GM23338 (cell line): ENCODE results near the gene SERPINB2. TPM values are rescaled to one million over a fixed set of nuclear protein-coding genes. Genes with fewer than 3 reads are reported as not detected.

Experiments used
- ATAC-seq: fragments of 200-7000 bp; cut with Tn5 transposase; 3 replicates; pipeline ENCODE4 v1.9.1; 2020
- DNase-seq: peaks from one replicate; pipeline ENCODE4 v3.0.0-alpha.2; 2015; ENCODE audit warnings: low spot score
- H2AFZ ChIP-seq: fragments of 200-600 bp; sonication (generic); 2 replicates; pipeline ENCODE4 v1.8.0; 2016; ENCODE audit warnings: antibody characterized with exemption, mild to moderate bottlenecking, moderate library complexity
- H3F3A ChIP-seq: fragments of 200-600 bp; sonication (generic); replicated peaks from 2 replicates; pipeline ENCODE4 v1.8.0; 2017; ENCODE audit warnings: antibody characterized with exemption, mixed run types, low read depth
- H3K27ac ChIP-seq: fragments of 200-600 bp; sonication (generic); 2 replicates; pipeline ENCODE4 v1.6.1; 2016; ENCODE audit warnings: low read depth
- H3K27me3 ChIP-seq: fragments of 200-600 bp; sonication (generic); 2 replicates; pipeline ENCODE4 v1.8.0; 2016; ENCODE audit warnings: mild to moderate bottlenecking, mixed run types, moderate library complexity; ENCODE audit not compliant: insufficient read depth
- H3K36me3 ChIP-seq: fragments of 200-600 bp; sonication (generic); 2 replicates; pipeline ENCODE4 v1.8.0; 2016; ENCODE audit warnings: mild to moderate bottlenecking; ENCODE audit not compliant: insufficient read depth
- H3K4me1 ChIP-seq: fragments of 200-600 bp; sonication (generic); 2 replicates; pipeline ENCODE4 v1.8.0; 2016; ENCODE audit warnings: mild to moderate bottlenecking, moderate library complexity; ENCODE audit not compliant: insufficient read depth
- H3K4me2 ChIP-seq: fragments of 200-600 bp; sonication (generic); 2 replicates; pipeline ENCODE4 v1.7.1; 2017; ENCODE audit warnings: mixed run types
- H3K4me3 ChIP-seq: fragments of 200-600 bp; sonication (generic); 2 replicates; pipeline ENCODE4 v1.6.1; 2016; ENCODE audit warnings: mixed run types
- H3K79me2 ChIP-seq: fragments of 200-600 bp; sonication (generic); replicated peaks from 2 replicates; pipeline ENCODE4 v1.8.0; 2017; ENCODE audit warnings: mild to moderate bottlenecking; ENCODE audit not compliant: insufficient read depth
- H3K9me2 ChIP-seq: fragments of 200-600 bp; sonication (generic); 2 replicates; pipeline ENCODE4 v1.8.0; 2017; ENCODE audit not compliant: insufficient read depth
- H4K20me1 ChIP-seq: fragments of 200-600 bp; sonication (generic); replicated peaks from 2 replicates; pipeline ENCODE4 v1.8.0; 2017; ENCODE audit warnings: mild to moderate bottlenecking; ENCODE audit not compliant: insufficient read depth
- H3K27ac Mint-ChIP-seq: 2 replicates; pipeline ENCODE4 v1.8.0; 2020; ENCODE audit warnings: inconsistent platforms, mild to moderate bottlenecking, moderate library complexity, mixed read lengths
- H3K27me3 Mint-ChIP-seq: 3 replicates; pipeline ENCODE4 v1.8.0; 2022; ENCODE audit warnings: low read depth, mild to moderate bottlenecking, moderate library complexity, mixed read lengths, inconsistent platforms; ENCODE audit not compliant: insufficient read depth, poor library complexity
- H3K36me3 Mint-ChIP-seq: 3 replicates; pipeline ENCODE4 v1.8.0; 2021; ENCODE audit warnings: low read depth, mild to moderate bottlenecking, inconsistent platforms, moderate library complexity, mixed read lengths
- H3K4me1 Mint-ChIP-seq: 3 replicates; pipeline ENCODE4 v1.8.0; 2020; ENCODE audit warnings: mild to moderate bottlenecking, inconsistent platforms, mixed read lengths
- H3K4me3 Mint-ChIP-seq: 3 replicates; pipeline ENCODE4 v1.8.0; 2021; ENCODE audit warnings: moderate library complexity, mild to moderate bottlenecking, inconsistent platforms, mixed read lengths
- H3K9me3 Mint-ChIP-seq: 3 replicates; pipeline ENCODE4 v1.8.0; 2020; ENCODE audit warnings: moderate library complexity, mild to moderate bottlenecking, inconsistent platforms, mixed read lengths
- CREB1 ChIP-seq: fragments of 250-450 bp; sonication (Bioruptor Pico); IDR thresholded peaks from 2 replicates; pipeline ENCODE4 v1.5.0; 2020; ENCODE audit warnings: low read depth, mild to moderate bottlenecking, moderate library complexity
- ETS1 ChIP-seq: IDR thresholded peaks from 2 replicates; pipeline ENCODE4 v1.6.1; 2016; ENCODE audit warnings: antibody characterized with exemption
- EZH2 ChIP-seq: fragments of 200-600 bp; sonication (generic); IDR thresholded peaks from one replicate; pipeline ENCODE4 v1.8.0; 2017; ENCODE audit warnings: antibody characterized with exemption, mild to moderate bottlenecking, low read depth; ENCODE audit not compliant: unreplicated experiment
- JUNB ChIP-seq: IDR thresholded peaks from one replicate; pipeline ENCODE4 v1.6.1; 2016; ENCODE audit warnings: antibody characterized with exemption; ENCODE audit not compliant: unreplicated experiment
- NANOG ChIP-seq: IDR thresholded peaks from 2 replicates; pipeline ENCODE4 v1.6.1; 2016; ENCODE audit warnings: antibody characterized with exemption, borderline replicate concordance
- POLR2AphosphoS5 ChIP-seq: IDR thresholded peaks from 2 replicates; pipeline ENCODE4 v1.6.1; 2016; ENCODE audit warnings: antibody characterized with exemption, low read depth
- STAT1 ChIP-seq: IDR thresholded peaks from one replicate; pipeline ENCODE4 v1.6.1; 2016; ENCODE audit warnings: antibody characterized with exemption; ENCODE audit not compliant: unreplicated experiment
- ZNF114 ChIP-seq: fragments of 250-450 bp; sonication (Bioruptor Pico); IDR thresholded peaks from 2 replicates; pipeline ENCODE4 v1.5.0; 2020; ENCODE audit warnings: mild to moderate bottlenecking, moderate library complexity
- polyA plus RNA-seq: library from polyadenylated mRNA; unstranded; fragments of >200 nt; fragmentation: Nextera tagmentation; extraction: Ambion mirVana; gene quantifications from 2 replicates; pipeline ENCODE4 v1.2.1, GENCODE V29; 2016
- total RNA-seq: library from RNA; depleted of rRNA; stranded (reverse); fragments of >200 nt; shearing (Covaris generic); gene quantifications from 2 replicates; pipeline ENCODE4 v1.2.3, GENCODE V29; 2014
- TF ChIP-seq, protein P1 (sequence below), 2 experiments: fragments of 200-600 bp in 1 of 2; sonication (generic) in 1 of 2; conservative IDR thresholded peaks; 2 replicates each; pipeline versions ENCODE4 v1.5.1 to v1.6.1; 2016 to 2017; ENCODE audit warnings: antibody characterized with exemption in 2 of 2, low read depth in 2 of 2, mild to moderate bottlenecking in 2 of 2, moderate library complexity in 1 of 2
- TF ChIP-seq, protein P2 (sequence below): IDR thresholded peaks from one replicate; pipeline ENCODE4 v1.6.1; 2018; ENCODE audit warnings: antibody characterized with exemption; ENCODE audit not compliant: unreplicated experiment

SERPINB2 gene
- total and polyA plus RNA-seq, 2 experiments from 2014 or later = not detected

GRCh38 chr18:63888470-63889190 lies 1.1 kb downstream of the SERPINB2 start (continued):
- TF ChIP-seq, protein P1, sequence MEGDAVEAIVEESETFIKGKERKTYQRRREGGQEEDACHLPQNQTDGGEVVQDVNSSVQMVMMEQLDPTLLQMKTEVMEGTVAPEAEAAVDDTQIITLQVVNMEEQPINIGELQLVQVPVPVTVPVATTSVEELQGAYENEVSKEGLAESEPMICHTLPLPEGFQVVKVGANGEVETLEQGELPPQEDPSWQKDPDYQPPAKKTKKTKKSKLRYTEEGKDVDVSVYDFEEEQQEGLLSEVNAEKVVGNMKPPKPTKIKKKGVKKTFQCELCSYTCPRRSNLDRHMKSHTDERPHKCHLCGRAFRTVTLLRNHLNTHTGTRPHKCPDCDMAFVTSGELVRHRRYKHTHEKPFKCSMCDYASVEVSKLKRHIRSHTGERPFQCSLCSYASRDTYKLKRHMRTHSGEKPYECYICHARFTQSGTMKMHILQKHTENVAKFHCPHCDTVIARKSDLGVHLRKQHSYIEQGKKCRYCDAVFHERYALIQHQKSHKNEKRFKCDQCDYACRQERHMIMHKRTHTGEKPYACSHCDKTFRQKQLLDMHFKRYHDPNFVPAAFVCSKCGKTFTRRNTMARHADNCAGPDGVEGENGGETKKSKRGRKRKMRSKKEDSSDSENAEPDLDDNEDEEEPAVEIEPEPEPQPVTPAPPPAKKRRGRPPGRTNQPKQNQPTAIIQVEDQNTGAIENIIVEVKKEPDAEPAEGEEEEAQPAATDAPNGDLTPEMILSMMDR (conservative IDR thresholded peaks at IDR 0.05; ENCODE audit: low read depth in 2 of 2) = no peak
- TF ChIP-seq POLR2AphosphoS5 = no peak
- no peak for TF ChIP-seq ETS1
- no peak for TF ChIP-seq EZH2
- TF ChIP-seq CREB1 (CRISPR knock-in tag) = no peak
- no peak for TF ChIP-seq ZNF114
- TF ChIP-seq NANOG = no peak
- no peak for TF ChIP-seq STAT1
- TF ChIP-seq JUNB = no peak
- TF ChIP-seq, protein P2, sequence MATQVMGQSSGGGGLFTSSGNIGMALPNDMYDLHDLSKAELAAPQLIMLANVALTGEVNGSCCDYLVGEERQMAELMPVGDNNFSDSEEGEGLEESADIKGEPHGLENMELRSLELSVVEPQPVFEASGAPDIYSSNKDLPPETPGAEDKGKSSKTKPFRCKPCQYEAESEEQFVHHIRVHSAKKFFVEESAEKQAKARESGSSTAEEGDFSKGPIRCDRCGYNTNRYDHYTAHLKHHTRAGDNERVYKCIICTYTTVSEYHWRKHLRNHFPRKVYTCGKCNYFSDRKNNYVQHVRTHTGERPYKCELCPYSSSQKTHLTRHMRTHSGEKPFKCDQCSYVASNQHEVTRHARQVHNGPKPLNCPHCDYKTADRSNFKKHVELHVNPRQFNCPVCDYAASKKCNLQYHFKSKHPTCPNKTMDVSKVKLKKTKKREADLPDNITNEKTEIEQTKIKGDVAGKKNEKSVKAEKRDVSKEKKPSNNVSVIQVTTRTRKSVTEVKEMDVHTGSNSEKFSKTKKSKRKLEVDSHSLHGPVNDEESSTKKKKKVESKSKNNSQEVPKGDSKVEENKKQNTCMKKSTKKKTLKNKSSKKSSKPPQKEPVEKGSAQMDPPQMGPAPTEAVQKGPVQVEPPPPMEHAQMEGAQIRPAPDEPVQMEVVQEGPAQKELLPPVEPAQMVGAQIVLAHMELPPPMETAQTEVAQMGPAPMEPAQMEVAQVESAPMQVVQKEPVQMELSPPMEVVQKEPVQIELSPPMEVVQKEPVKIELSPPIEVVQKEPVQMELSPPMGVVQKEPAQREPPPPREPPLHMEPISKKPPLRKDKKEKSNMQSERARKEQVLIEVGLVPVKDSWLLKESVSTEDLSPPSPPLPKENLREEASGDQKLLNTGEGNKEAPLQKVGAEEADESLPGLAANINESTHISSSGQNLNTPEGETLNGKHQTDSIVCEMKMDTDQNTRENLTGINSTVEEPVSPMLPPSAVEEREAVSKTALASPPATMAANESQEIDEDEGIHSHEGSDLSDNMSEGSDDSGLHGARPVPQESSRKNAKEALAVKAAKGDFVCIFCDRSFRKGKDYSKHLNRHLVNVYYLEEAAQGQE = no peak

- no peak overlapping the region for H3K4me3 ChIP-seq
- DNase-seq = no peak
- ATAC-seq = no peak
- H3K27me3 ChIP-seq = no peaks in the 10 kb centered on the region
- H2AFZ ChIP-seq = no peak overlapping the region
- no peaks in the 10 kb centered on the region for H3F3A ChIP-seq
- no peaks in the 10 kb centered on the region for H4K20me1 ChIP-seq
- H3K27ac Mint-ChIP-seq = no peak overlapping the region
- H3K4me3 Mint-ChIP-seq = no peak overlapping the region
- no peaks in the 10 kb centered on the region for H3K27me3 Mint-ChIP-seq
- no peaks in the 10 kb centered on the region for H3K36me3 ChIP-seq
- H3K4me1 Mint-ChIP-seq = no peaks in the 10 kb centered on the region
- H3K36me3 Mint-ChIP-seq = no peaks in the 10 kb centered on the region
- no peaks in the 10 kb centered on the region; the same call in 1 of the 2 replicates for H3K9me2 ChIP-seq
- H3K79me2 ChIP-seq = no peaks in the 10 kb centered on the region
- no peaks in the 10 kb centered on the region for H3K4me1 ChIP-seq
- H3K27ac ChIP-seq = no peak overlapping the region
- H3K9me3 Mint-ChIP-seq = no peaks in the 10 kb centered on the region
- H3K4me2 ChIP-seq = no peak overlapping the region
- TF ChIP-seq CREB1 (CRISPR knock-in tag) (no peak), ZNF114 (no peak)
- TF ChIP-seq, protein P2 = no peak
Observed at GRCh38 chr18:63889626-63890025, 2.1 kb downstream of the SERPINB2 start.
